Coronary artery (tissue), 2 donors: Measurements from ENCODE around the gene CCDC150.
"Not testable (repeated sequence)": the region's sequence is repeated elsewhere in the genome, so short reads cannot be mapped to it uniquely, and the experiment has no call there.

Experiments
- DNase-seq: peaks from one replicate; pipeline ENCODE4 v3.0.0-alpha.2; 2017; ENCODE audit warnings: low spot score
- H3K27ac ChIP-seq, 2 donors: fragments of 200-600 bp; sonication (generic); one replicate each; pipeline ENCODE4 v1.5.1; 2016 to 2019
- H3K4me3 ChIP-seq: fragments of 200-600 bp; sonication (generic); 2 replicates; pipeline ENCODE4 v1.5.1; 2016; ENCODE audit warnings: mild to moderate bottlenecking, moderate library complexity
- TF ChIP-seq, protein P1 (sequence below): fragments of 200-600 bp; sonication (generic); IDR thresholded peaks from one replicate; pipeline ENCODE4 v1.5.1; 2019; ENCODE audit warnings: antibody characterized with exemption

CCDC150 gene

GRCh38 chr2:196677404-196677803 lies 37.9 kb downstream of the CCDC150 start:
- Histone ChIP-seq H3K4me3 (no peak overlapping the region), H3K27ac (no peak overlapping the region)
- TF ChIP-seq, protein P1, sequence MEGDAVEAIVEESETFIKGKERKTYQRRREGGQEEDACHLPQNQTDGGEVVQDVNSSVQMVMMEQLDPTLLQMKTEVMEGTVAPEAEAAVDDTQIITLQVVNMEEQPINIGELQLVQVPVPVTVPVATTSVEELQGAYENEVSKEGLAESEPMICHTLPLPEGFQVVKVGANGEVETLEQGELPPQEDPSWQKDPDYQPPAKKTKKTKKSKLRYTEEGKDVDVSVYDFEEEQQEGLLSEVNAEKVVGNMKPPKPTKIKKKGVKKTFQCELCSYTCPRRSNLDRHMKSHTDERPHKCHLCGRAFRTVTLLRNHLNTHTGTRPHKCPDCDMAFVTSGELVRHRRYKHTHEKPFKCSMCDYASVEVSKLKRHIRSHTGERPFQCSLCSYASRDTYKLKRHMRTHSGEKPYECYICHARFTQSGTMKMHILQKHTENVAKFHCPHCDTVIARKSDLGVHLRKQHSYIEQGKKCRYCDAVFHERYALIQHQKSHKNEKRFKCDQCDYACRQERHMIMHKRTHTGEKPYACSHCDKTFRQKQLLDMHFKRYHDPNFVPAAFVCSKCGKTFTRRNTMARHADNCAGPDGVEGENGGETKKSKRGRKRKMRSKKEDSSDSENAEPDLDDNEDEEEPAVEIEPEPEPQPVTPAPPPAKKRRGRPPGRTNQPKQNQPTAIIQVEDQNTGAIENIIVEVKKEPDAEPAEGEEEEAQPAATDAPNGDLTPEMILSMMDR: no peak
- DNase-seq: no peak

GRCh38 chr2:196679368-196679767 lies 39.9 kb downstream of the CCDC150 start:
- no peak for DNase-seq
- Histone ChIP-seq H3K4me3 (no peak overlapping the region), H3K27ac (no peak overlapping the region)
- TF ChIP-seq, protein P1: no peak

DNA sequence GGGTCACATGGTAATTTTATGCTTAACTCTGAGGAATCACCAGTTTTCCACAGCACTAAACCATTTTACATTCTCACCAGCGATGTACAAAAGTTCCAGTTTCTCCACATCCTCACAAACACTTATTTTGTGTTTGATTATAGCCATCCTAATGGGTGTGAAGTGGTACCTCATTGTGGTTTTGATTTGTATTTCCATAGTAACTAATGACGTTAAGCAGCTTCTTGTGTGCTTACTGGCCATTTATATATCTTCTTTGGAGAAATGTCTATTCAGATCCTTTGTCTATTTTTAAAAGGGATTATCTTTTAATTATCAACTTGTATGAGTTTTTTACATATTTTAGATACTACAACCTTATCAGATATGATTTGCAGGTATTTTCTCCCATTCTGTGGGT lies 42.0 kb downstream of the CCDC150 start:
- TF ChIP-seq, protein P1: no peak
- Histone ChIP-seq H3K27ac (no peak overlapping the region), H3K4me3 (no peak overlapping the region)
- DNase-seq: no peak

GRCh38 chr2:196685792-196686191 lies 46.3 kb downstream of the CCDC150 start:
- Histone ChIP-seq H3K4me3 (no peak overlapping the region), H3K27ac (no peak overlapping the region)
- TF ChIP-seq, protein P1: no peak
- no peak for DNase-seq

DNA sequence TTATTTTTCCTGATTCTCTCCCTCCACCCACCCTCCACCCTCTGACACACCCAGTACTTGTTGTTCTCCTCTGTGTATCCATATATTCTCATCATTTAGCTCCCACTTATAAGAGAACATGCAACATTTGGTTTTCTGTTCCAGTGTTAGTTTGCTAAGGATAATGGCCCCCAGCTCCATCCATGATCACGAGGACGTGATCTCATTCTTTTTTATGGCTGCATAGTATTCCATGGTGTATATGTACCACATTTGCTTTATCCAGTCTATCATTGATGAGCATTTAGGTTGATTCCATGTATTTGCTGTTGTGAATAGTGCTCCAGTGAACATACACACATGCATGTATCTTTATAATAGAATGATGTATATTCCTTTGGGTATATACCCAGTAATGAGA lies 47.2 kb downstream of the CCDC150 start:
- DNase-seq, H3K27ac ChIP-seq, H3K4me3 ChIP-seq: not testable (repeated sequence)

DNA sequence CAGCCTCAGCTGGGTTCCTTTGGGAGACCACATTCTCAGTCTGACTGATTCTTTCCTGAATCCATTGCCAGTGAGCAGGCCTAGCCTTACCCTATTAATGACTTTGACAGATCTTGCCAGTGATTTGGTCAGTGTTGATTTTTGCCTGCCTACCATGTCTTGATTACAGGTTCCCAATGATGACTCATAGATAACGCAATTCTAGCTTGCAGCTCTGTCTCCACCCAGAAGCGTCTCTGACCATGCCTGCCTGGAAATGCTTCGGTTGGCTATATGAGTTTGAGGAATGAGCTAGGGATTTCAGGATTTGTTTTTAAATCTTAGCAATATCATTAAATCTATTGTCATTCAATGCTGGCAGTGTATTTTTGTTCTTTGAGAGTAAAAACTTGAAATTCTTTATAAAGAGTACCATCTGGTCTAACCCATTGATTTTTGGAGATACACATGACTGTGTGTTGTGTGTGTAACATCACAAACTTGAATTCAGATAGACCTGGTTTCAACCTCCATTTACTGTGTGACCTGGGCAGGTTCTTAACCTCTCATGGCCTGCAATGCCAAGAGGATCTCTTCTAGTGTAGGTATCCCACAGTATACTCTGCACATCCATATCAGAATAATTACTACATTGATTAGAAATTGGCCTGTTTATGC lies 57.0 kb downstream of the CCDC150 start:
- TF ChIP-seq, protein P1: no peak
- no peak for DNase-seq
- Histone ChIP-seq H3K27ac (no peak overlapping the region), H3K4me3 (no peak overlapping the region)

GRCh38 chr2:196697825-196698224 lies 58.3 kb downstream of the CCDC150 start:
- Histone ChIP-seq H3K27ac (no peak overlapping the region), H3K4me3 (no peak overlapping the region)
- DNase-seq: no peak
- TF ChIP-seq, protein P1: no peak
